DMS153 (cell line): Measurements from ENCODE around the gene MVB12B.

Source experiments
- DNase-seq: peaks from one replicate; lab custom pipeline; 2025; lab: John Stamatoyannopoulos, UW

MVB12B gene

GRCh38 chr9:126494746-126495145 lies 168.1 kb downstream of the MVB12B start:
- DNase-seq, result no peak

GRCh38 chr9:126495411-126496180 lies 169.0 kb downstream of the MVB12B start:
- DNase-seq, result no peak

- no peak for DNase-seq
Measured at GRCh38 chr9:126496181-126496576, 169.6 kb downstream of the MVB12B start.

GRCh38 chr9:126496781-126497659 lies 170.4 kb downstream of the MVB12B start:
- DNase-seq, result no peak

GRCh38 chr9:126497660-126498275 lies 171.1 kb downstream of the MVB12B start:
- no peak for DNase-seq

- no peak for DNase-seq
Measured at GRCh38 chr9:126498331-126498730, 171.7 kb downstream of the MVB12B start.

GRCh38 chr9:126499005-126499910 lies 172.6 kb downstream of the MVB12B start:
- DNase-seq, result no peak

GRCh38 chr9:126499911-126500599 lies 173.4 kb downstream of the MVB12B start:
- DNase-seq, result no peak

GRCh38 chr9:126500600-126501382 lies 174.2 kb downstream of the MVB12B start:
- DNase-seq, result peak; percentile 55

- DNase-seq, result no peak
Measured at GRCh38 chr9:126501383-126502331, 175.0 kb downstream of the MVB12B start.

- no peak for DNase-seq
Measured at GRCh38 chr9:126502417-126503332, 176.0 kb downstream of the MVB12B start.

- no peak for DNase-seq
Measured at GRCh38 chr9:126503333-126504085, 176.9 kb downstream of the MVB12B start.

GRCh38 chr9:126504086-126504976 lies 177.7 kb downstream of the MVB12B start:
- DNase-seq, result no peak

- no peak for DNase-seq
Measured at GRCh38 chr9:126504977-126505455, 178.4 kb downstream of the MVB12B start.

- no peak for DNase-seq
Measured at GRCh38 chr9:126505697-126506346, 179.2 kb downstream of the MVB12B start.
